H9 (cell line): ENCODE results near the gene JARID2. TPM values are rescaled to one million over a fixed set of nuclear protein-coding genes. Genes with fewer than 3 reads are reported as not detected.
A peak's percentile ranks its signal among the peaks of the same experiment; 100 is the strongest.

ENCODE experiments used
- DNase-seq: peaks from one replicate; pipeline ENCODE4 v3.0.0-alpha.2; 2017
- H2AFZ ChIP-seq: one replicate; pipeline ENCODE4 v1.6.1; 2013; ENCODE audit warnings: mild to moderate bottlenecking, low read length, control low read depth, moderate library complexity
- H2AK5ac ChIP-seq: 2 replicates; pipeline ENCODE4 v1.6.1; 2013; ENCODE audit warnings: low read length, control low read depth, mixed read lengths; ENCODE audit not compliant: insufficient read length
- H2BK120ac ChIP-seq: one replicate; pipeline ENCODE4 v1.6.1; 2013; ENCODE audit warnings: low read depth, mild to moderate bottlenecking, low read length, control low read depth, inconsistent platforms; ENCODE audit not compliant: poor library complexity, severe bottlenecking
- H2BK12ac ChIP-seq: 2 replicates; pipeline ENCODE4 v1.6.1; 2013; ENCODE audit warnings: low read length, control low read depth, mixed read lengths, low read depth; ENCODE audit not compliant: insufficient read length
- H2BK15ac ChIP-seq: 2 replicates; pipeline ENCODE4 v1.6.1; 2013; ENCODE audit warnings: low read depth, low read length, control low read depth
- H2BK20ac ChIP-seq: one replicate; pipeline ENCODE4 v1.6.1; 2013; ENCODE audit warnings: low read depth, mild to moderate bottlenecking, low read length, control low read depth, inconsistent platforms; ENCODE audit not compliant: poor library complexity, severe bottlenecking
- H2BK5ac ChIP-seq: 2 replicates; pipeline ENCODE4 v1.6.1; 2013; ENCODE audit warnings: low read length, control low read depth, mixed read lengths; ENCODE audit not compliant: insufficient read length
- H3K14ac ChIP-seq: 2 replicates; pipeline ENCODE4 v1.6.1; 2013; ENCODE audit warnings: low read length, control low read depth; ENCODE audit not compliant: insufficient read depth
- H3K18ac ChIP-seq: 2 replicates; pipeline ENCODE4 v1.6.1; 2013; ENCODE audit warnings: low read depth, mild to moderate bottlenecking, mixed read lengths, low read length, control low read depth; ENCODE audit not compliant: insufficient read length
- H3K23ac ChIP-seq: 2 replicates; pipeline ENCODE4 v1.6.1; 2013; ENCODE audit warnings: low read length, control low read depth, mixed read lengths, low read depth; ENCODE audit not compliant: insufficient read length
- H3K23me2 ChIP-seq: 2 replicates; pipeline ENCODE4 v1.6.1; 2013; ENCODE audit warnings: low read depth, mild to moderate bottlenecking, mixed read lengths, low read length, control low read depth; ENCODE audit not compliant: insufficient read length, poor library complexity, severe bottlenecking
- H3K27ac ChIP-seq: 2 replicates; pipeline ENCODE4 v1.5.1; 2013; ENCODE audit warnings: low read length, control low read depth, mixed read lengths, low read depth; ENCODE audit not compliant: insufficient read length
- H3K27me3 ChIP-seq: 2 replicates; pipeline ENCODE4 v1.6.1; 2013; ENCODE audit warnings: low read length, control low read depth, inconsistent platforms; ENCODE audit not compliant: insufficient read depth
- H3K4ac ChIP-seq: 2 replicates; pipeline ENCODE4 v1.6.1; 2013; ENCODE audit warnings: low read depth, mild to moderate bottlenecking, control low read depth, inconsistent platforms, low read length, moderate library complexity
- H3K4me1 ChIP-seq: 2 replicates; pipeline ENCODE4 v1.6.1; 2013; ENCODE audit warnings: low read length, control low read depth, inconsistent platforms; ENCODE audit not compliant: insufficient read depth
- H3K4me2 ChIP-seq: 2 replicates; pipeline ENCODE4 v1.6.1; 2013; ENCODE audit warnings: low read length, control low read depth, mixed read lengths; ENCODE audit not compliant: insufficient read length, insufficient read depth
- H3K56ac ChIP-seq: 2 replicates; pipeline ENCODE4 v1.6.1; 2013; ENCODE audit warnings: low read depth, mild to moderate bottlenecking, mixed read lengths, low read length, control low read depth; ENCODE audit not compliant: insufficient read length
- H3K79me1 ChIP-seq: 2 replicates; pipeline ENCODE4 v1.6.1; 2013; ENCODE audit warnings: low read depth, mild to moderate bottlenecking, moderate library complexity, low read length, control low read depth, inconsistent platforms; ENCODE audit not compliant: insufficient read depth, poor library complexity, severe bottlenecking
- H3K79me2 ChIP-seq: 2 replicates; pipeline ENCODE4 v1.6.1; 2013; ENCODE audit warnings: low read length, control low read depth, inconsistent platforms; ENCODE audit not compliant: insufficient read depth
- H3K9ac ChIP-seq: 2 replicates; pipeline ENCODE4 v1.6.1; 2013; ENCODE audit warnings: low read length, control low read depth, mixed read lengths; ENCODE audit not compliant: insufficient read length; ENCODE audit errors: extremely low read depth
- H3K9me3 ChIP-seq: one replicate; pipeline ENCODE4 v1.6.1; 2013; ENCODE audit warnings: low read depth, low read length, inconsistent platforms; ENCODE audit not compliant: control insufficient read depth
- H3T11ph ChIP-seq: one replicate; pipeline ENCODE4 v1.6.1; 2013; ENCODE audit warnings: mild to moderate bottlenecking, low read length, control low read depth, inconsistent platforms
- H4K20me1 ChIP-seq: one replicate; pipeline ENCODE4 v1.6.1; 2013; ENCODE audit not compliant: control insufficient read depth, insufficient read length, insufficient read depth
- H4K5ac ChIP-seq: 2 replicates; pipeline ENCODE4 v1.6.1; 2013; ENCODE audit warnings: low read depth, mild to moderate bottlenecking, mixed read lengths, low read length, control low read depth; ENCODE audit not compliant: insufficient read length
- H4K8ac ChIP-seq: replicated peaks from 2 replicates; pipeline ENCODE4 v1.6.1; 2013; ENCODE audit warnings: low read length, control low read depth, mixed read lengths, low read depth; ENCODE audit not compliant: insufficient read length
- H4K91ac ChIP-seq: 2 replicates; pipeline ENCODE4 v1.6.1; 2013; ENCODE audit warnings: low read depth, mild to moderate bottlenecking, moderate library complexity, mixed read lengths, low read length, control low read depth; ENCODE audit not compliant: insufficient read length
- H3K27ac Mint-ChIP-seq, 3 experiments: 2 replicates in 2 of 3; 3 replicates in 1 of 3; pipeline ENCODE4 v1.8.0; 2020 to 2021; ENCODE audit warnings: mixed read lengths in 3 of 3, mild to moderate bottlenecking in 1 of 3, moderate library complexity in 1 of 3
- H3K27me3 Mint-ChIP-seq: 2 replicates; pipeline ENCODE4 v1.8.0; 2021; ENCODE audit warnings: low read depth, mild to moderate bottlenecking, moderate library complexity, mixed read lengths
- H3K36me3 Mint-ChIP-seq, 3 experiments: 2 replicates in 2 of 3; 3 replicates in 1 of 3; pipeline ENCODE4 v1.8.0; 2020 to 2021; ENCODE audit warnings: low read depth in 3 of 3, mixed read lengths in 3 of 3; ENCODE audit not compliant: insufficient read depth in 1 of 3
- H3K4me1 Mint-ChIP-seq, 2 experiments: 2 replicates each; pipeline ENCODE4 v1.8.0; 2020; ENCODE audit warnings: mixed read lengths in 2 of 2
- H3K4me3 Mint-ChIP-seq, 2 experiments: 2 replicates in 1 of 2; 3 replicates in 1 of 2; pipeline ENCODE4 v1.8.0; 2020 to 2021; ENCODE audit warnings: mild to moderate bottlenecking in 2 of 2, mixed read lengths in 2 of 2, moderate library complexity in 1 of 2
- H3K9me3 Mint-ChIP-seq, 2 experiments: 2 replicates in 1 of 2; 3 replicates in 1 of 2; pipeline ENCODE4 v1.8.0; 2020; ENCODE audit warnings: mild to moderate bottlenecking in 2 of 2, mixed read lengths in 2 of 2, moderate library complexity in 1 of 2
- WGBS: extraction: QIAGEN DNeasy Blood & Tissue Kit; methylation state at CpG from one replicate; pipeline ENCODE4 v1.1.7; 2013; ENCODE audit warnings: missing lambda C conversion rate, low lambda C conversion rate, mixed read lengths; ENCODE audit not compliant: insufficient read length; ENCODE audit errors: extremely low coverage; 5-methylcytosine and 5-hydroxymethylcytosine counted together
- total RNA-seq: library from RNA; stranded (reverse); gene quantifications from 2 replicates; pipeline ENCODE4 v1.2.1, GENCODE V29; 2021
- TF ChIP-seq, protein P1 (sequence below): fragments of 200-600 bp; sonication (generic); conservative IDR thresholded peaks from 3 replicates; pipeline ENCODE4 v1.8.0; 2021; ENCODE audit warnings: antibody characterized with exemption, mild to moderate bottlenecking

Gene JARID2
- total RNA-seq, 1 experiment from 2014 or later: 174 TPM

DNA sequence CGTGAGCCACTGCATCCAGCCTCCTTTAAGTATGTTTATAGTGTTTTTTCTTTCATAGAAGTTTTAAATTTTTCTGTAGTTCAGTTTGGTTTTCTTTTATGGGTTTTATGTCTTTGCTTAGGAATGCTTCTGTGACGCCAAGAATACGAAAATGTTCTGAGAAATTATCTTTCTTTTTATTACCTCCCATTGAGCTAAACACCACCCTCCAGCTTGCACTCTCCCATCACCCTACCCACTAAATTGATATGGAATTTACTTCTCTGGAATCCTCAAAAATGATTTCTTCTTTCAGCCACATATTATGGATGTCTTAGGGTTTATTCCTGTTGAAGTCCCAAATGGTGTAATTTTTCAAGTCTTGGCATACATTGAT, 38.1 kb downstream of the JARID2 start:
- H3K27ac Mint-ChIP-seq: peak overlapping the region in 1 of 3 experiments; percentile 71; a peak in 4 of 7 replicates
- H2BK5ac ChIP-seq: no peak overlapping the region
- H3K56ac ChIP-seq: no peak overlapping the region
- H3K27me3 Mint-ChIP-seq: no peaks in the 10 kb centered on the region
- TF ChIP-seq, protein P1, sequence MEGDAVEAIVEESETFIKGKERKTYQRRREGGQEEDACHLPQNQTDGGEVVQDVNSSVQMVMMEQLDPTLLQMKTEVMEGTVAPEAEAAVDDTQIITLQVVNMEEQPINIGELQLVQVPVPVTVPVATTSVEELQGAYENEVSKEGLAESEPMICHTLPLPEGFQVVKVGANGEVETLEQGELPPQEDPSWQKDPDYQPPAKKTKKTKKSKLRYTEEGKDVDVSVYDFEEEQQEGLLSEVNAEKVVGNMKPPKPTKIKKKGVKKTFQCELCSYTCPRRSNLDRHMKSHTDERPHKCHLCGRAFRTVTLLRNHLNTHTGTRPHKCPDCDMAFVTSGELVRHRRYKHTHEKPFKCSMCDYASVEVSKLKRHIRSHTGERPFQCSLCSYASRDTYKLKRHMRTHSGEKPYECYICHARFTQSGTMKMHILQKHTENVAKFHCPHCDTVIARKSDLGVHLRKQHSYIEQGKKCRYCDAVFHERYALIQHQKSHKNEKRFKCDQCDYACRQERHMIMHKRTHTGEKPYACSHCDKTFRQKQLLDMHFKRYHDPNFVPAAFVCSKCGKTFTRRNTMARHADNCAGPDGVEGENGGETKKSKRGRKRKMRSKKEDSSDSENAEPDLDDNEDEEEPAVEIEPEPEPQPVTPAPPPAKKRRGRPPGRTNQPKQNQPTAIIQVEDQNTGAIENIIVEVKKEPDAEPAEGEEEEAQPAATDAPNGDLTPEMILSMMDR: no peak
- H3K27ac ChIP-seq: no peak overlapping the region
- no peak overlapping the region for H4K8ac ChIP-seq
- H2AFZ ChIP-seq: no peak overlapping the region
- no peaks in the 10 kb centered on the region; a peak in 1 of 5 replicates for H3K9me3 Mint-ChIP-seq
- no CpG with 5 or more reads among the region's 3 CpGs for WGBS
- peaks cover 11 to 24% (median 15%) of the 10 kb centered on the region in 3 experiments for H3K36me3 Mint-ChIP-seq
- H3K27me3 ChIP-seq: no peaks in the 10 kb centered on the region
- no peak overlapping the region for H2BK120ac ChIP-seq
- no peak overlapping the region for H2BK12ac ChIP-seq
- H3K9ac ChIP-seq: no peak overlapping the region
- H3T11ph ChIP-seq: no peak overlapping the region
- H3K4me1 ChIP-seq: peaks cover 9% of the 10 kb centered on the region; the same call in 1 of the 2 replicates
- H2BK15ac ChIP-seq: no peak overlapping the region
- H2BK20ac ChIP-seq: no peak overlapping the region
- H3K4me1 Mint-ChIP-seq: peaks cover 62 to 73% of the 10 kb centered on the region in 2 experiments
- H4K20me1 ChIP-seq: no peaks in the 10 kb centered on the region
- no peak overlapping the region for H3K23ac ChIP-seq
- DNase-seq: no peak
- H4K5ac ChIP-seq: no peak overlapping the region
- no peak overlapping the region for H4K91ac ChIP-seq
- no peaks in the 10 kb centered on the region for H3K79me1 ChIP-seq
- H3K9me3 ChIP-seq: no peaks in the 10 kb centered on the region
- H3K14ac ChIP-seq: no peak overlapping the region
- peaks cover 93% of the 10 kb centered on the region for H3K79me2 ChIP-seq
- no peak overlapping the region for H2AK5ac ChIP-seq
- H3K4me2 ChIP-seq: no peak overlapping the region
- H3K18ac ChIP-seq: no peak overlapping the region
- H3K4me3 Mint-ChIP-seq: no peak overlapping the region
- no peaks in the 10 kb centered on the region for H3K23me2 ChIP-seq
- H3K4ac ChIP-seq: no peak overlapping the region
